GM18505 (cell line): Measurements from ENCODE around the gene GIPC1.
"Not testable (repeated sequence)": the region's sequence is repeated elsewhere in the genome, so short reads cannot be mapped to it uniquely, and the experiment has no call there.

Experiments
- ATAC-seq: cut with Tn5 transposase; IDR thresholded peaks from one replicate; pipeline ENCODE4 v1.9.1; 2021; ENCODE audit not compliant: unreplicated experiment
- POLR2A ChIP-seq: IDR thresholded peaks from 4 replicates; pipeline ENCODE4 v1.6.1; 2011; ENCODE audit warnings: borderline replicate concordance; ENCODE audit not compliant: insufficient read depth, insufficient read length; ENCODE audit errors: extremely low read depth

GIPC1 gene

DNA sequence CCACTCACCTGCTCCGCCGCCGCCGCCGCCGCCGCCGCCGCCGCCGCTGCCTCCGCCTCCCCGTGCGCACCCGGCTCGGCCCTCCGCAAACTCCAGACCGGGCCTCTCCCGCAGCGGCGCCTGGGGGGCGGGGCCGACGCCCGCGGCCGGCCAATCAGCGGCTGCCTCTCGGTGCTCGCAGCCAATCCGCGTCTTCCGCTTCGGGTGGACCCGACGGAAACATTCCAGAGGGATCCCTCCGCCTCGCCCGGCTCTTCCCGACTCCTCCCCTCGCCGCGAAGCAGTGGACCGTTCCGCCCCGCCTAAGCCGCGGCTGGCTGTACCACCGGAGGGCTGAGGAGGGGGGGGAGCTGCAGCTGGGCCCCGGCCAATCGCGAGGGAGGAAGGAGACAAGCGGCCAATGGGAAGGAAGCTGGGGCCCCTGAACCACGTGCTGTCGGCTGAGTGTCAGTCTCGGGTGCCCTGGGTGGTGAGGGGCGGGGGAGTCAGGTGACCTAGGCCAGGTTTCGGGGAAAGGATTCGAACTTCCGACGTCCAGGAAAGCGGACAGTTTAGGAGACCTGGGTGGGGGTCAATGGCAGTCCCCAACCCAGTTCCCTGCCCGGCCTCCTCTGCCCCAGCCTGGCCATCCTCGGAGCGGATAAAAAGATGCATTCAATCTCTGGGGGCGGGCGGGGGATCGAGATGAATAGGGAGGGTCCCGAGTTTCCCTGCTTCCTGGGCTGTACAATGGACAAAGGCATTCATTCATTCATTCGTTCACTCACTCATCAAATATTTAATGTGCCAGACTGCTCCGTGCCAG is at the start of gene GIPC1:
TSS of gene GIPC1 (minus strand) at position 99 of the 805 bp plus-strand sequence. CDS start 13,151 bp downstream, outside the sequence.
- ATAC-seq, result peak; percentile 64
- no peak for TF ChIP-seq POLR2A

- ATAC-seq, result no peak
- TF ChIP-seq POLR2A, result no peak
These were observed 49.8 kb upstream of the GIPC1 start for GRCh38 chr19:14545716-14546082.

GRCh38 chr19:14544977-14545715 is 49.2 kb upstream of the GIPC1 start:
- ATAC-seq, result no peak
- TF ChIP-seq POLR2A, result no peak

DNA sequence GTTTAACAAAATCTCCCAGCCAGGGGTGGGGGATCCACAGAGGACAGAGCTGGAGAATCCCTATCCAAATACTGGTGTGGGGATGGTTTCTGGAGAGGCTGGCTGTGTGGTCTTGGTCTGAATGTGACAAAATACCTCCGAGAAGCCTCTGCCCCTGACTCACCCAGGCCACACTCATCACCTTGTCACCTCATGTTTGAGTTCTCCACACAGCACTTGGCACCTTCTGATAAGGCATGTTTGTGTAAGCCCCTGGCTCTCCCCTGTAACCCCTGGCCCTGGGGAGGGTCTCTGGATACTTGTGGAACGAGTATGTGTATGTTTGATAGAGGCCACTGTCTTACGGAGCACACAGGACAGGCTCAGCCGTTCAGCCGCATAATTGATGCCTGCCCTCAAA is 48.1 kb upstream of the GIPC1 start:
- no peak for ATAC-seq

GRCh38 chr19:14542711-14543328 is 46.9 kb upstream of the GIPC1 start:
- ATAC-seq, result no peak
- TF ChIP-seq POLR2A, result no peak

More for the DNA sequence above, 48.1 kb upstream of the GIPC1 start:
- TF ChIP-seq POLR2A, result no peak

- ATAC-seq, result not testable (repeated sequence)
These were observed 46.1 kb upstream of the GIPC1 start for GRCh38 chr19:14541979-14542378.

- ATAC-seq, result no peak
- TF ChIP-seq POLR2A, result no peak
These were observed 45.0 kb upstream of the GIPC1 start for GRCh38 chr19:14540741-14541525.

- ATAC-seq, result no peak
- TF ChIP-seq POLR2A, result no peak
These were observed 41.2 kb upstream of the GIPC1 start for GRCh38 chr19:14536926-14537692.

- no peak for ATAC-seq
- no peak for TF ChIP-seq POLR2A
These were observed 37.5 kb upstream of the GIPC1 start for GRCh38 chr19:14533450-14533849.

- no peak for TF ChIP-seq POLR2A
- ATAC-seq, result no peak
These were observed 34.6 kb upstream of the GIPC1 start for GRCh38 chr19:14530506-14530905.

DNA sequence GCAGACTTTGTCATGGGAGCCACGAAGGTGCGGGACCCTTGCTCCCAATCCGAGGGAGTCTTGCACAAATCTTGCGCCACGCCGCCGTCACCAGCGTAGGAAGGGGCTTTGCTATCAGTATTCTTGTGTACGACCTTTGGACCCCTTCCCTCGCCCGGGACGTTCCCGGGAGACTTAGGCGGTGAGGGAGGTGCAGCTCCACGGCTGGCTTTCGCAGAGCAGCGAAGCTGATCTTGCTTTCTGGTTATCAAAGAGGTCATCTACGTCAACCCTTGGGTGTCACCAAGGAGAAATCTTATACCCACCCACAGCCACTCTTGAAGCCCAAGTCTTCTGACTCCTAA is 34.0 kb upstream of the GIPC1 start:
- no peak for ATAC-seq
- TF ChIP-seq POLR2A, result no peak

DNA sequence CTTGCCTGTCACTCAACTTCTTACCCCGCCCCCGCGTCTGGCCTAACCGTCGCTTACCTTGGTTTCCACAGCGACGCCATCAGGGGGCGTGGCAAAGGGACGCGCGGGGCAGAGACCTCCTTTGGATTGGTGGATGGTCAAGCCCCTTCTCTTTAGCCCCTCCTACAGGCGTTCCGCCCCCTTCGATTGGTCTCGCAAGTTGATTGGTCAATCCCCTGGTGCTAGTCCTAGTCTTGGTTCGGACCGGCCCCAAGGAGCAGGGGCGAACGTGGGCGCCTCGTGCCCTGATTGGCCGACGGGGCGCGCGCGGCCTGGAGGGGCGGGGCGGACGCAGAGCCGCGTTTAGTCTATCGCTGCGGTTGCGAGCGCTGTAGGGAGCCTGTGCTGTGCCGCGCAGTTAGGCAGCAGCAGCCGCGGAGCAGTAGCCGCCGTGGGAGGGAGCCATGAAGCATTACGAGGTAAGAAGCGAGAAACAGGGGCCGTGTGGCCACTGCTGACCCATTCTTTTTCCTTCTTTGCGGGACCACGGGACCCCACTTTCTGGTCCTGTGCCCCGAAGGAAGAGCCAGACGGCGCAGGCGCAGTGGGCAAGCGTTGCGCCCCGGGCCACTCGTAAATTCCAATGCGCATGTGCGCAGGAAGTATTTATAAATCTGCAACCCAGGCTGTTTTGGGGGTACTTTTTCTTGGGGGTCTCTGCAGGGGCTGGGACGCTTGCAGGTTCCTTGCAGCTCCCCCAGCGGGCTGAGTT is 33.5 kb upstream of the GIPC1 start, which contains the start of gene TECR:
TSS of gene TECR (plus strand) at position 341 of the 751 bp plus-strand sequence. CDS start at position 444, 103 bp downstream.
- ATAC-seq, result peak; percentile 91
- peak; percentile 98 for TF ChIP-seq POLR2A
